Thyroid gland (tissue), 4 donors: ENCODE data around the gene RGS8. TPM values are rescaled to one million over a fixed set of nuclear protein-coding genes. Genes with fewer than 3 reads are reported as not detected.
A peak's percentile ranks its signal among the peaks of the same experiment; 100 is the strongest.

ENCODE experiments used
- DNase-seq, 2 donors: peaks; one replicate each; pipeline ENCODE4 v3.0.0-alpha.2; 2019
- H3K27ac ChIP-seq, 3 donors: fragments of 200-600 bp; sonication (generic); 1 replicate in 2 of 3; 2 replicates in 1 of 3; pipeline ENCODE4 v1.5.1; 2016 to 2019; ENCODE audit warnings: mild to moderate bottlenecking in 1 of 3, moderate library complexity in 1 of 3
- H3K27me3 ChIP-seq: fragments of 200-600 bp; sonication (generic); one replicate; pipeline ENCODE4 v1.5.1; 2019
- H3K36me3 ChIP-seq, 2 donors: fragments of 200-600 bp; sonication (generic); one replicate each; pipeline ENCODE4 v1.5.1; 2016 to 2019
- H3K4me1 ChIP-seq, 2 donors: fragments of 200-600 bp; sonication (generic); one replicate each; pipeline ENCODE4 v1.5.1; 2017 to 2019
- H3K4me3 ChIP-seq, 3 donors: fragments of 200-600 bp; sonication (generic); replicated peaks in 1 of 3; 1 replicate in 2 of 3; 2 replicates in 1 of 3; pipeline ENCODE4 v1.5.1; 2016; ENCODE audit warnings: mild to moderate bottlenecking in 1 of 3
- H3K9me3 ChIP-seq: fragments of 200-600 bp; sonication (generic); one replicate; pipeline ENCODE4 v1.5.1; 2017
- POLR2A ChIP-seq, 2 donors: fragments of 450-650 bp; IDR thresholded peaks; one replicate each; pipeline ENCODE4 v1.6.1; 2017; ENCODE audit warnings: antibody characterized with exemption in 2 of 2, mild to moderate bottlenecking in 2 of 2, moderate library complexity in 1 of 2
- WGBS, 2 donors: methylation state at CpG; one replicate each; pipeline ENCODE4 v1.1.5; 2017; 5-methylcytosine and 5-hydroxymethylcytosine counted together
- intact Hi-C: fragments of 100-400 bp; cut with DNase I; formaldehyde crosslinking; loops from one replicate; pipeline ENCODE4 v1.15.1; 2023
- total RNA-seq, 4 donors: library from RNA; depleted of rRNA; stranded (reverse); fragments of >200 nt; gene quantifications; one replicate each; pipeline ENCODE4 v1.2.3, GENCODE V29; 2016
- TF ChIP-seq, protein P1 (sequence below), 6 experiments: fragments of 200-600 bp in 3 of 6; fragments of 450-650 bp in 3 of 6; sonication (generic) in 3 of 6; IDR thresholded peaks; one replicate each; pipeline ENCODE4 v1.5.1; 2016 to 2019; ENCODE audit warnings: antibody characterized with exemption in 6 of 6, mild to moderate bottlenecking in 2 of 6, inconsistent platforms in 1 of 6, moderate library complexity in 1 of 6

Gene RGS8
- total RNA-seq, 4 donors from 2014 or later: 2.4 to 5.9 (median 5.0) TPM

DNA sequence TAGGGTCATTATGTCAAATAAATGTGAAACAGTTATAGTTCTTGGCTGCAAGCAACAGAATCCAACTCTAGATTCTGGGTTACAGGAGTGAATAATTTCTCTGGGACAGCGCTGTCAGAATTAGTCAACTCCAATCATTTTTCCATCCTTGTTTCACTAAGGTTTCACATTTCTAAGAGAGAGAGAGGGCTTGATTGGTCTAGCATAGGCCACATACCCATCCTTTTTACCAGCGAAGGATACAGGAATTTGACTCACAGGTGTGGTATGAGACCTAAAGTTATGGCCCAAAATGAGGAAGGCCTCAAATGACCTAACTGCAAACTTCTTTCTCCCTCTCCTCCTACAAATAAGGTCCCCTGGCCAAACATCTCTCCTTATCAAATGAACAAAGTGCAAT lies 25.5 kb upstream of the RGS8 start:
- Histone ChIP-seq H3K9me3 (no peaks in the 10 kb centered on the region), H3K4me1 (peaks cover 4 to 5% of the 10 kb centered on the region in 2 donors), H3K27me3 (no peaks in the 10 kb centered on the region), H3K27ac (no peak overlapping the region), H3K4me3 (no peak overlapping the region), H3K36me3 (no peaks in the 10 kb centered on the region)
- WGBS, 2 donors: 93 to 98% methylated on average over 2 of the region's 2 CpGs
- no peak for DNase-seq
- TF ChIP-seq, protein P1, sequence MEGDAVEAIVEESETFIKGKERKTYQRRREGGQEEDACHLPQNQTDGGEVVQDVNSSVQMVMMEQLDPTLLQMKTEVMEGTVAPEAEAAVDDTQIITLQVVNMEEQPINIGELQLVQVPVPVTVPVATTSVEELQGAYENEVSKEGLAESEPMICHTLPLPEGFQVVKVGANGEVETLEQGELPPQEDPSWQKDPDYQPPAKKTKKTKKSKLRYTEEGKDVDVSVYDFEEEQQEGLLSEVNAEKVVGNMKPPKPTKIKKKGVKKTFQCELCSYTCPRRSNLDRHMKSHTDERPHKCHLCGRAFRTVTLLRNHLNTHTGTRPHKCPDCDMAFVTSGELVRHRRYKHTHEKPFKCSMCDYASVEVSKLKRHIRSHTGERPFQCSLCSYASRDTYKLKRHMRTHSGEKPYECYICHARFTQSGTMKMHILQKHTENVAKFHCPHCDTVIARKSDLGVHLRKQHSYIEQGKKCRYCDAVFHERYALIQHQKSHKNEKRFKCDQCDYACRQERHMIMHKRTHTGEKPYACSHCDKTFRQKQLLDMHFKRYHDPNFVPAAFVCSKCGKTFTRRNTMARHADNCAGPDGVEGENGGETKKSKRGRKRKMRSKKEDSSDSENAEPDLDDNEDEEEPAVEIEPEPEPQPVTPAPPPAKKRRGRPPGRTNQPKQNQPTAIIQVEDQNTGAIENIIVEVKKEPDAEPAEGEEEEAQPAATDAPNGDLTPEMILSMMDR (IDR thresholded peaks at IDR 0.05): no peak
- TF ChIP-seq POLR2A (IDR thresholded peaks at IDR 0.05): no peak
- intact Hi-C loops: no loop called here

DNA sequence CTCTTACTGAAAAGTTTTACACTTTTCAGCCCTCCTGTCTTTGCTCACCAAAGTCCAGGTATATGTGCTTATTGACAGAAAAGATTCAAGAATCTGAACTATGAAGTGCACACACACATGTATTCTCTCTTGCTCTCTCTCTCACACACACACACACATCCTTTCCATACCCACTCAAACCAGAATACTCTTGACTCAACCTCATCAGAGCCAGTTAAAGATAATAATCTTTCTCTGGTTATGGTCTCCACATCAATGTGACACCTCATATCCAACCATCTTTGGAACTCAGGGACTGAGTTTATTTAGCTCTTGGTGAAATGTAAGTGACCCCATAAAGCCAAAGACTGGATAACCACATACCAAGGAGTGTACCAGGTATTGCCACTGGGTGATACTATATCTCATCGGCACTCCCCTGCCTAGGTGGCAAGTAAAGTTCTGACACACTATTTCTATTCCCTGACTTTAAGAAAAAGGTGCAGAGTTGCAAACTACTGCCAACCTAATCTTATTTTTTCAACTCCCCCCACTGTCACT lies 24.9 kb upstream of the RGS8 start:
- Histone ChIP-seq H3K4me1 (peaks cover 4 to 5% of the 10 kb centered on the region in 2 donors), H3K36me3 (no peaks in the 10 kb centered on the region), H3K9me3 (no peaks in the 10 kb centered on the region), H3K27me3 (no peaks in the 10 kb centered on the region), H3K4me3 (no peak overlapping the region), H3K27ac (no peak overlapping the region)
- DNase-seq: no peak
- 96 to 100% methylated on average over 1 of the region's 1 CpG for WGBS, 2 donors
- intact Hi-C loops: no loop called here
- TF ChIP-seq POLR2A (IDR thresholded peaks at IDR 0.05): no peak
- TF ChIP-seq, protein P1 (IDR thresholded peaks at IDR 0.05): no peak

DNA sequence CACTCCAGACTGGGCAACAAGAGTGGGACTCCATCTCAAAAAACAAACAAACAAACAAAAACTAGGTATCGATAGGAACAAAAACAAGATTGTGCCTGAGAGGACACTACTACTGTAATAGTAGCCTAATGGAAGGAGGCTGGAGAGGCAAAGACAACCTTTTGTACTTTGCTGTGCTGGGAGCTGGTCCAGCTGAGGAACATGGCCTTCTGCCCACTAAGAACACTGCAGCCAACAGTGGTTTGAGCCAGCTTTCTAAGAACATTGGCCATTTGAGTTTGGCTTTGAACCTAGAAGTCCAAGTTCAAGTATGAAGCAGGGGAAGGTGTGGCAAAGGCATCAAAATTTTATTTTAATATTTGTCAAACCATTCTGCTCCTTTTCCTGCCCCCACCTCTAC lies 22.7 kb upstream of the RGS8 start:
- 36 to 48% methylated on average over 1 of the region's 1 CpG for WGBS, 2 donors
- intact Hi-C loops: no loop called here

DNA sequence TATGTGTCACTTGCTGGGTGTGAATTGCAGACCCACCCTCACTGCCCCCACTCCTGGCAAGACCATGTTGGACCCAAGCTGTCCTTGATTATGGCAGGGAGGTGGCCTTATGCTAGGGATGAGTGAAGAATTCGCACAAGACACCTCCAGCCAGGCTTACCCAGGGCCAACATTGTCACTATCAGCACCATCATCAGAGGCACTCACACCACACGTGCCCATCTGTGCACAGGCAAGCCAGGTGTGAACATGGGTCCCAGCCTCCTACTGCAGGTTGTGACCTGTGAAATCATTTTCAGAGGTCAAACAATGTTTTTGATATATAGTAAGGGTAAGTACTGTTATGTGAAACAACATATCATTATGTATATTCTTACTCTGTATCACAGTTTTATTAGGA lies 20.3 kb upstream of the RGS8 start:
- 85 to 91% methylated on average over 2 of the region's 2 CpGs for WGBS, 2 donors
- peaks cover 4 to 5% of the 10 kb centered on the region in 2 donors for H3K4me1 ChIP-seq
- no peak overlapping the region for H3K4me3 ChIP-seq
- H3K27me3 ChIP-seq: no peaks in the 10 kb centered on the region
- intact Hi-C loops: no loop called here
- no peaks in the 10 kb centered on the region for H3K36me3 ChIP-seq
- H3K9me3 ChIP-seq: no peaks in the 10 kb centered on the region
- H3K27ac ChIP-seq: no peak overlapping the region
- TF ChIP-seq POLR2A (IDR thresholded peaks at IDR 0.05): no peak
- TF ChIP-seq, protein P1 (IDR thresholded peaks at IDR 0.05): no peak
- no peak for DNase-seq

More for the DNA sequence above, 22.7 kb upstream of the RGS8 start:
- H3K27me3 ChIP-seq: no peaks in the 10 kb centered on the region
- no peak overlapping the region for H3K4me3 ChIP-seq
- TF ChIP-seq, protein P1 (IDR thresholded peaks at IDR 0.05): no peak
- peaks cover 4 to 5% of the 10 kb centered on the region in 2 donors for H3K4me1 ChIP-seq
- H3K27ac ChIP-seq: no peak overlapping the region
- H3K9me3 ChIP-seq: no peaks in the 10 kb centered on the region
- H3K36me3 ChIP-seq: no peaks in the 10 kb centered on the region
- peak; percentile 63 to 69 for DNase-seq

DNA sequence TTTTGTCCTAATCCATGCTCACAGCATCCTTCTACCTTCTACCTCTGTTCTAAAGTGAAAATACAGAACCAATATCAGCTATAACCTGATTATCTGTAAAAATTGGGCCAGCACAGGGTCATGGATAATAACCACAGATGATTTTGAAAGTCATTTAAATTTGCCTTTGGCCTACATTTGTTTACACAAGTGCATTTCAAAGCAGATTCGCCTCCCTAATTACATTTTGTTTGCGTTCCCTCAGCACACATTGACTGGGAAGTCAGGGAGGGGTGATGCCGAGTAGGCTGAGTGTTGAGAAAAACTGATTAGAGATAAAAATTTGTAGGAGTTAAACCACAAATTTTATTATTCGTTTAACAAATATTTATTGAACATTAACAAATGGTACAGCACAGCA lies 19.2 kb upstream of the RGS8 start:
- TF ChIP-seq, protein P1 (IDR thresholded peaks at IDR 0.05): no peak
- no peak for TF ChIP-seq POLR2A (IDR thresholded peaks at IDR 0.05)
- intact Hi-C loops: no loop called here
- H3K4me1 ChIP-seq: peaks cover 4 to 5% of the 10 kb centered on the region in 2 donors
- H3K4me3 ChIP-seq: no peak overlapping the region
- H3K36me3 ChIP-seq: no peaks in the 10 kb centered on the region
- no peak overlapping the region for H3K27ac ChIP-seq
- 74 to 79% methylated on average over 4 of the region's 4 CpGs for WGBS, 2 donors
- no peaks in the 10 kb centered on the region for H3K9me3 ChIP-seq
- DNase-seq: no peak
- no peaks in the 10 kb centered on the region for H3K27me3 ChIP-seq
